Measurements from ENCODE around the gene AGBL3.

- no peak for TF ChIP-seq CTCF (IDR thresholded peaks at IDR 0.05; ENCODE audit: low read length)
- TF ChIP-seq EZH2 (optimal IDR thresholded peaks at IDR 0.05; ENCODE audit: low read depth, low read length): no peak
- TF ChIP-seq EZH2phosphoT487 (IDR thresholded peaks at IDR 0.05; ENCODE audit: low read length): no peak
Measured at GRCh38 chr7:134941185-134941900, 45.0 kb upstream of the AGBL3 start.

Measured in MM.1S (cell line).